GM12873 (cell line): Measurements from ENCODE around the gene PRKCB.

Experiments used
- TF ChIP-seq, protein P1 (sequence below): IDR thresholded peaks from 2 replicates; pipeline ENCODE4 v1.5.1; 2012; ENCODE audit warnings: low read depth, mild to moderate bottlenecking, moderate library complexity, low read length, control low read depth; ENCODE audit not compliant: insufficient read depth; ENCODE audit errors: missing control alignments

Gene PRKCB

DNA sequence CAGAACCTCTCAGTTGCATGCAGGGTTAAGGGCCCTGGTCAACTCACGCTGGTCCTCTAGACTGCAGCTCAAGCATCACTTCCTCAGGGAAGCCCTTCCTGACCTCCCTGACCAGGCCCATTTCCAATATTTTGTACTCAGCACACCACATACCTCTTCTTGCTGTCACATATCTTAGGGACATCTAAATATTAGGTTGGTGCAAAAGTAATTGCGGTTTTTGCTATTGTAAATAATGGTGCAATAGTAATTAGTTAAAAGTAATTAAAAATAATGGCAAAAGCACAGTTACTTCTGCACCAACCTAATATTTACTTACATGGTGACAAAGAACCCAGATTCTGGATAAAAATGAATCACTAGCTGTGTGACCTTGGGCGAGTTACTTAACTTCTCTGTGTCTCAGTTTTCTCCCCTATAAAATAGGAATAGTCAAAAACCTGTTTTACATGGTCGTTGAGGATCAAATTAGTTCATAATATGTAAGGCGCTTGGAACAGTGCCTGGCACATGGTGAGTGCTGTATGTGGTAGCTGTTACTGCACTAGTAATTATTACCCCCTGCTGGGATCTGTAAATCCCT, 177.4 kb downstream of the PRKCB start:
- TF ChIP-seq, protein P1, sequence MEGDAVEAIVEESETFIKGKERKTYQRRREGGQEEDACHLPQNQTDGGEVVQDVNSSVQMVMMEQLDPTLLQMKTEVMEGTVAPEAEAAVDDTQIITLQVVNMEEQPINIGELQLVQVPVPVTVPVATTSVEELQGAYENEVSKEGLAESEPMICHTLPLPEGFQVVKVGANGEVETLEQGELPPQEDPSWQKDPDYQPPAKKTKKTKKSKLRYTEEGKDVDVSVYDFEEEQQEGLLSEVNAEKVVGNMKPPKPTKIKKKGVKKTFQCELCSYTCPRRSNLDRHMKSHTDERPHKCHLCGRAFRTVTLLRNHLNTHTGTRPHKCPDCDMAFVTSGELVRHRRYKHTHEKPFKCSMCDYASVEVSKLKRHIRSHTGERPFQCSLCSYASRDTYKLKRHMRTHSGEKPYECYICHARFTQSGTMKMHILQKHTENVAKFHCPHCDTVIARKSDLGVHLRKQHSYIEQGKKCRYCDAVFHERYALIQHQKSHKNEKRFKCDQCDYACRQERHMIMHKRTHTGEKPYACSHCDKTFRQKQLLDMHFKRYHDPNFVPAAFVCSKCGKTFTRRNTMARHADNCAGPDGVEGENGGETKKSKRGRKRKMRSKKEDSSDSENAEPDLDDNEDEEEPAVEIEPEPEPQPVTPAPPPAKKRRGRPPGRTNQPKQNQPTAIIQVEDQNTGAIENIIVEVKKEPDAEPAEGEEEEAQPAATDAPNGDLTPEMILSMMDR, result no peak

DNA sequence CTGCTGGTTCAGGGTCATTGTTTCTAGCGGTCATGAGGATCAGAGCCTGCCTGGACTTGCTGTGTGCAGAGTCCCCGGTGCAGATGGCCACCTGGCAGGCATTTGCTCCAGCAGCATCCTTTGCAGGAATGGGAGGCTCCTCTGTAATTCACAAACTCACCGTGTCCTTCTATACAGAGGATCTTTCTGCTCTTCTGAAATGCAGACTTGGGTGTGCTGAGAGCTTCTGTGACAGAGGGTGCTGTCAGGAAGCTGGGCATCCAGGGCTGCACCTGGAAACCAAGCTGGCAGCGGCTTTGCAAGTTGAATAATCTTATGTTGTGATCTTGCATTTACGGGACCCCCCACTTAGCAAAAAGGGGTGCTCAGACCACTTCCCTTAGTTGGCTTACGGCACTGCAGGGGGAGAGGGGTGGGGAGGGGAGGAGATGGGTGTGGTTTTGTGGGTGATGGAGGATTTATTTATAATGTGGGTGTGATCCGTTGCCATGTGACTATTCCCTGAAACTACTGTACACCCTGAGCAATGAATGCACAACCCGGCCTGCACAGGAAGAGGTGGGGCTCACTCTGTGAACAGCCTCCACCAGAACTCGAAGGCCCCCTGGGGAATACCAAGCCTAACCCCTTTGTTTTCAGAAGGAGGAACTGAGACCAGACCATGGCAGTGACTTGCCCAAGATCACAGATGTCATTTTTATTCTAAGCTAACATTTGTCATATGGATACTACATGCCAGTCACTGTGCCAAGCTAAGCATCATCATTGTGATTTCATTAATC, 178.3 kb downstream of the PRKCB start:
- TF ChIP-seq, protein P1, result no peak

DNA sequence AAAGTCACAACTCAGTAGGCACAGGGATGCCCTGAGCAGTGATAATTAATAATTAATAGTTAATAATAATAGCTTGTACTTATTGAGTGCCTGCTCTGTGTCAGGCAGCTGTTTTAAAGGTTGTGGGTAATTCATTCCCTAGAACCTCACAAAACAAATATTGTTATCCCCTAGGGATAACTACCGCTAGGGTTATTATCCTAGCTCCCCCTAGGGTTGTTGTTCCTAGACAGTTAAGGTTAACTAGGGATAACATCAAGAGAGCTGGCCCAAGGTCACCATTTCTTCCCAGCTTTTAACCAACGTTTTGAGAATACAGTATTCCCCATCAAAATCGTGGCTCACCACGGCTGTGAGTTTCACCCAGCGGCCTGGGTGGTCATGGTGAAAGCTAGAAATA, 180.1 kb downstream of the PRKCB start:
- TF ChIP-seq, protein P1, result no peak

DNA sequence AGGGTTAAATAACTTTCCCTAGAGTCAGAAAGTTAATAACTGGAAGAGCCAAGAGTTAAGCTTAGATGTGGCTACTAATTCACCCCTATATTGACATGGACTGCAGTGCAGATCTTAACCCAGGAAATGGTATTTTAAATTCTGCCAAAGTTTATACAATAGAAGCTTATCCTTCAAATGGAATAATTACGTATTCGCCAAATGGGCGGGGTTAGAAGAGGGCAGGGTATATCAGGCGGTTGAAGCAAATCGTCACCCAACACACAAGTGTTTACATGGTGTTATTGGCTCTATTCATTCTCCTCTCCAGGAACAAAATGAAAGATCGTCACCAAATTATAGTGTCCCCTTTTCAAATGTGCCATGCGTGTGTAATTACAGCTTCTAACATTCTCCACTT, 182.7 kb downstream of the PRKCB start:
- TF ChIP-seq, protein P1, result no peak

DNA sequence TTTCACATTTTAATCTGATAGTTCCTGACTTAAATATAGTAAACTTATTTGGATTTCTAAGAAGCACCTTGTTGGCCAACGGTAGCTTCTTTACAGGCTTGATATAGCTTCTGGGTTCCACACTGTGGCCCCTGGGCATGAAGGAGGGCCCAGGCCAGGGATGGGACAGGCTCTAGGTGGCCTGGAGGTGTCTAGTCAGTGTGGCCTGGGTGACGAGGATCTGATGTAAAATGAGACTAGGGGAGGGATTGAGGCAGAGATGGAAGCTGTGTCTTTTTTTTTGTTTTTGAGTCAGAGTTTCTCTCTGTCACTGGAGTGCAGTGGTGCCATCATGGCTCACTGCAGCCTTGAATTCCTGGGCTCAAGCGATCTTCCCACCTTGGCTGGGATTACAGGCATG, 187.0 kb downstream of the PRKCB start:
- TF ChIP-seq, protein P1, result no peak

DNA sequence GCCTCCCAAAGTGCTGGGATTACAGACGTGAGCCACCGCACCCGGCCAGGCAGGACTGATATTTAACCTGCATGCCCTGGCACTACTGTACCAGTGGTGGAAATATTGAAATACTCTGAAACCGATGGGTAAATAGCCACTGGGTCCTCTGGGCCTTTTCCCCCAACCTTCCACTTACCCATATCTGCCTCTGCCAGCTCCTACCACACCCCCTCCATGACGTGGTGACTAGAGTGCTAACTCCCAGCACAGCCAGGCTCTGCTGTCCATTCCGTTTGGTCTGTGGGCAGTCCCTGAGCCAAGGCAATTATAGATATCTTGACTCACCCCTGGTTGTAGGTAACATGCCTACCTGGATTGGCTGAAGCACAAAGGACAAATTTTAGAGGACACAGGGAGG, 187.8 kb downstream of the PRKCB start:
- TF ChIP-seq, protein P1, result no peak

DNA sequence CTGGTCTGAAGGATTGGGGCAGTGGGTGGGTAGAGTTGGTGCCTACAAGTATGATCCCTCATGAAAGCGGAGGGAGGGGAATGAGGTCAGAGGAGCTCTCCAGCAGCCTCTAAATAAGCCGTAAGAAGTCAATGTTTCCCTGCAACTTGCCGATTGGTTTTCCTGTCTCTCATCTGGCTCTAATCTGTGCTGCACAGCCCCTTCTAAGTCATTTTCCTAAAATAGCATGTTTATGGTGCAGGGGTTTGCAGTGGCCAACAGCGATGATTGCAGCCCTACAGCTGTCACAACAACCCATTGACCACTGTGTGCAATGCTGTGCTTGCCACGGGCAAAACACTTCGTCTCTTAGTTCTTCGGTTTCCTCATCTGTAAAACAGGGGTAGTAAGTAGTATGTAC, 189.2 kb downstream of the PRKCB start:
- TF ChIP-seq, protein P1, result no peak
